Motor neuron (in vitro differentiated cells): ENCODE measurements around the gene ARHGEF9. TPM values are rescaled to one million over a fixed set of nuclear protein-coding genes. Genes with fewer than 3 reads are reported as not detected.

Experiments
- ATAC-seq, 8 experiments: fragments of 200-7000 bp; cut with Tn5 transposase; replicated peaks in 6 of 8; 2 replicates each; pipeline ENCODE4 v1.8.0; 2021; ENCODE audit warnings: mild to moderate bottlenecking in 8 of 8, moderate library complexity in 8 of 8
- H3K27ac ChIP-seq, 2 donors: fragments of 250-450 bp; sonication (Bioruptor Pico); 2 replicates each; pipeline ENCODE4 v1.9.0; 2021; ENCODE audit warnings: antibody characterized with exemption in 2 of 2, mild to moderate bottlenecking in 2 of 2, moderate library complexity in 1 of 2
- H3K4me1 ChIP-seq, 2 donors: fragments of 250-450 bp; sonication (Bioruptor Pico); replicated peaks in 1 of 2; 2 replicates each; pipeline ENCODE4 v1.6.1; 2021; ENCODE audit warnings: antibody characterized with exemption in 2 of 2, mild to moderate bottlenecking in 2 of 2, moderate library complexity in 1 of 2
- H3K4me3 ChIP-seq, 5 donors: fragments of 250-450 bp; sonication (Bioruptor Pico); 2 replicates each; pipeline ENCODE4 v1.9.0; 2021; ENCODE audit warnings: antibody characterized with exemption in 5 of 5, mild to moderate bottlenecking in 5 of 5, moderate library complexity in 4 of 5
- WGBS, 10 experiments: fragments of 450-650 bp; shearing (Covaris generic); methylation state at CpG; one replicate each; pipeline ENCODE4 v1.0.0; 2022; 5-methylcytosine and 5-hydroxymethylcytosine counted together
- in situ Hi-C, 9 experiments: fragments of 400-800 bp; cut with MboI; loops; one replicate each; pipeline ENCODE4 v1.15.0; 2021; ENCODE audit warnings: low sequenced_read_pairs in 9 of 9, low pct_unique_long_range_greater_than_20kb in 2 of 9; ENCODE audit not compliant: unreplicated experiment in 9 of 9
- total RNA-seq, 8 experiments: library from RNA; unstranded; fragments of 300-600 nt; gene quantifications; 2 replicates each; pipeline versions ENCODE4 v1.2.3 to v1.2.4, GENCODE V29; 2022

Gene ARHGEF9
- total RNA-seq, 8 experiments from 2014 or later, result 17.6 to 46.4 (median 34.3) TPM

DNA sequence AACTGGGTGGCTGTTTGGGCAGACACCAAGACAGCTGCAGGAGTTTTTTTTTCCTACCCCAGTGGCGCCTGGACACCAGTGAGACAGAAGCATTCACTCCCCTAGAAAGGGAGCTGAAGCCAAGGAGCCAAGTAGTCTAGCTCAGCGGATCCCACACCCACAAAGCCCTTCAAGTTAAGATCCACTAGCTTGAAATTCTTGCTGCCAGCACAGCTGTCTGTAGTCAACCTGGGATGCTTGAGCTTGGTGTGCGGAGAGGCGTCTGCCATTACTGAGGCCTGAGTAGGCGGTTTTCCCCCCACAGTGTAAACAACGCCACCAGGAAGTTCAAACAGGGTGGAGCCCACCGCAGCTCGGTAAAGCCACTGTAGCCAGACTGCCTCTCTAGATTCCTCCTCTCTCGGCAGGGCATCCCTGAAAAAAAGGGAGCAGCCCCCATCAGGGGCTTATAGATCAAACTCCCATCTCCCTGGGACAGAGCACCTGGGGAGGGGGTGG is 171.4 kb downstream of the ARHGEF9 start:
- Histone ChIP-seq H3K4me1 (no peaks in the 10 kb centered on the region), H3K27ac (no peak overlapping the region), H3K4me3 (no peak overlapping the region)
- no peak for ATAC-seq
- 60 to 100% (median 83%) methylated on average over 1 to 3 of the region's 9 CpGs; no CpG with 5 or more reads in 5 of the 10 experiments for WGBS, 10 experiments
- in situ Hi-C loops, result no loop called here

DNA sequence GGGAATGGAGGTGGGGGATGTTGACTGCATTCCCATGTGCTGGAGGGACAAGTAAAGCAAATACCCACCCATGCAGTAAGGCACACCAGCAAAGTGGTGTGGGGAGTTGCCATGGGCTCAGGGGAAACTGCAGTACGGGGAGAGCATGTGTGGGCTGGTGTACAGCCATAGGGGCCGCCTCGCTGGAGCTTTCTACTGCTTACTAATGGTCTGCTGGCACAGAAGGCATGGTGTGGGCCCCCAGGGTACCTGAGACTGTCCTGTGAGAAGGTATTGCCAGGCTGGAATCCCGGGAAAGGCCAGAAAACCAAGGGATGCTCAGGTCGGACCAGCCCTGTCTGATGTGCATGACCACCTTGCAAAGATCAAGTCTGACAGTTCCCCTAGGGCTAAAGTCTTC is 199.1 kb downstream of the ARHGEF9 start:
- WGBS, 10 experiments, result 0 to 43% methylated on average over 1 to 3 of the region's 5 CpGs; no CpG with 5 or more reads in 8 of the 10 experiments
- in situ Hi-C loops, result no loop called here

More for the DNA sequence above, 199.1 kb downstream of the ARHGEF9 start:
- no peak overlapping the region for H3K4me3 ChIP-seq
- no peak for ATAC-seq
- H3K4me1 ChIP-seq, result no peaks in the 10 kb centered on the region
- H3K27ac ChIP-seq, result no peak overlapping the region
